Measurements from ENCODE around the gene PLA2G4D. TPM values are rescaled to one million over a fixed set of nuclear protein-coding genes. Genes with fewer than 3 reads are reported as not detected.

Gene PLA2G4D
- polyA plus RNA-seq, 1 of the 3 experiments (the other 2 are of a cell fraction) = not detected

DNA sequence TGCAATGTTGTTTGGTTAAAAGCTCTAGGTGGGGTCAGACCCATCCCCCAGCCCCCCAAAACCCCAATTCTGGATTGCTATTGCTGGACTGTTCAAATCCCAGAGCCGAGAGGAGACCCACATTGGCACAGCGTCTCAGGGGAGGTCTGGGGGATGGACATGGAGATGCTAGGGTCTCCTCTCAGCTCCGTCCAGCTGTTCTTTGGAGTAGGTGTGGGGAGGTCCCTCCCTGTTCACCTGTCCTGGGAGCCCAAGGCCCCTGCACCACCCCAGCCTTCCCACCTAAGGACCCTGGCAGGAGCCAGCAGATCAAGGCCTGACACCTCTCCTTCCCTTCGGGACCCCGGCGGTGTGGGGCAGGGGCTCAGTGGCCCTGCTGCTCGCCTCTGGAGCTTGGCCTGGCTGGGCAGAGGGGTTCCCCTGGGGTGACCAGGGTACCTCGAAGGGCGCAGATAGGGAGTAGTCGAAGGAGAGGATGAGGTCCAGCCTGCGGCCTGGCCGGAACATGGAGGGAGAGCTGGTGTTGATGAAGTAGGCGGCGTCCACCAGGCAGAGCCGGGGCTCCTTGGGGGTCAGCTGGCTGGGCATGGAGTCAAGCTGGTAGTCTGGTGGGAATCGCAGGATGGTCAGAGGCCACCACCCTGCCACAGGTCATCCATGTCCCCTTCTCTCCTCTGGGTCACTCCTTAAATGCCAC is 23.9 kb downstream of the PLA2G4D start:
- no peak overlapping the region for H3K9ac ChIP-seq
- no peak overlapping the region for H3K27ac ChIP-seq (ENCODE audit: low read depth in 2 of 2, low read length in 1 of 2)
- ChIA-PET POLR2A (no interaction called here), CTCF (interaction anchor here (0.8 to 17.2 kb wide), 8 partner anchors 13 to 82 kb away, joined by 3 to 293 read pairs (median 4); no protein-coding TSS in a partner anchor)
- H3K4me2 ChIP-seq = no peak overlapping the region
- DNase-seq = no peak
- no peaks in the 10 kb centered on the region for H3K9me2 ChIP-seq
- H3K9me3 ChIP-seq = no peaks in the 10 kb centered on the region
- H3K4me3 ChIP-seq (ENCODE audit: low read depth in 2 of 2, low read length in 1 of 2) = no peak overlapping the region
- no peaks in the 10 kb centered on the region for H3F3A ChIP-seq (replicated peaks; ENCODE audit: insufficient read depth)
- H3K27me3 ChIP-seq (ENCODE audit: insufficient read depth) = no peaks in the 10 kb centered on the region
- no peak overlapping the region for H2AFZ ChIP-seq (ENCODE audit: low read depth)
- H3K4me1 ChIP-seq (ENCODE audit: control insufficient read depth in 1 of 2, insufficient read depth in 2 of 2, low read depth in 1 of 2, low read length in 1 of 2) = peaks cover 0 to 7% of the 10 kb centered on the region in 2 experiments; a peak in 1 of 4 replicates
- 80% methylated on average over 12 of the region's 16 CpGs for WGBS (ENCODE audit: low lambda C conversion rate)
- H3K79me2 ChIP-seq (ENCODE audit: insufficient read depth) = no peaks in the 10 kb centered on the region
- no peak for TF ChIP-seq POLR2AphosphoS5 (IDR thresholded peaks at IDR 0.05; ENCODE audit: low read depth, low read length)
- TF ChIP-seq FOSL2 (IDR thresholded peaks at IDR 0.05; ENCODE audit: borderline replicate concordance, low read depth) = no peak
- no peak for TF ChIP-seq PBX3 (IDR thresholded peaks at IDR 0.05)
- no peak for TF ChIP-seq MEF2A (IDR thresholded peaks at IDR 0.05; ENCODE audit: borderline replicate concordance, low read depth)
- no peak for TF ChIP-seq ZBTB33 (IDR thresholded peaks at IDR 0.05; ENCODE audit: borderline replicate concordance, low read depth)
- TF ChIP-seq RCOR1 (IDR thresholded peaks at IDR 0.05; ENCODE audit: low read length) = no peak
- no peak for TF ChIP-seq GABPA (IDR thresholded peaks at IDR 0.05; ENCODE audit: low read depth)
- no peak for TF ChIP-seq REST (IDR thresholded peaks at IDR 0.05; ENCODE audit: low read depth, low read length)
- TF ChIP-seq RAD21 (IDR thresholded peaks at IDR 0.05; ENCODE audit: low read length) = no peak
- no peak for TF ChIP-seq CTCF (IDR thresholded peaks at IDR 0.05)
- H4K20me1 ChIP-seq (ENCODE audit: insufficient read depth) = no peaks in the 10 kb centered on the region
- no peaks in the 10 kb centered on the region for H3K36me3 ChIP-seq (replicated peaks in 1 of 2; ENCODE audit: control insufficient read depth in 1 of 2, insufficient read depth in 2 of 2, low read length in 1 of 2)

Data from SK-N-SH (cell line).